SU-DHL-6 (cell line): ENCODE data around the gene DYNC1H1.

Source experiments
- H2AFZ ChIP-seq: fragments of 200-600 bp; sonication (generic); 2 replicates; pipeline ENCODE4 v1.6.1; 2014; ENCODE audit warnings: low read depth, mild to moderate bottlenecking, moderate library complexity, mixed read lengths, antibody characterized with exemption, low read length; ENCODE audit not compliant: severe bottlenecking
- H3F3A ChIP-seq: fragments of 200-600 bp; shearing (Covaris generic); 2 replicates; pipeline ENCODE4 v1.6.0; 2016; ENCODE audit warnings: antibody characterized with exemption, mild to moderate bottlenecking; ENCODE audit not compliant: insufficient read depth
- H3K27ac ChIP-seq: fragments of 200-600 bp; sonication (generic); 2 replicates; pipeline ENCODE4 v1.5.1; 2016; ENCODE audit warnings: low read depth, mild to moderate bottlenecking, low read length, moderate library complexity, mixed read lengths
- H3K27me3 ChIP-seq: fragments of 200-600 bp; sonication (generic), shearing (Covaris generic); 2 replicates; pipeline ENCODE4 v1.6.0; 2014; ENCODE audit warnings: mild to moderate bottlenecking, low read length
- H3K36me3 ChIP-seq: fragments of 200-600 bp; sonication (generic); 2 replicates; pipeline ENCODE4 v1.6.1; 2014; ENCODE audit warnings: mild to moderate bottlenecking, low read length, mixed read lengths
- H3K4me2 ChIP-seq: fragments of 300-600, 200-600 bp; shearing (Covaris generic), sonication (generic); 2 replicates; pipeline ENCODE4 v1.6.0; 2014; ENCODE audit warnings: low read length, low read depth, mild to moderate bottlenecking; ENCODE audit not compliant: poor library complexity, severe bottlenecking
- H3K4me3 ChIP-seq: fragments of 200-600 bp; sonication (generic); 2 replicates; pipeline ENCODE4 v1.5.1; 2014; ENCODE audit warnings: antibody characterized with exemption, low read length, mild to moderate bottlenecking, mixed read lengths; ENCODE audit not compliant: insufficient read depth, poor library complexity, severe bottlenecking
- H3K79me2 ChIP-seq: fragments of 200-600 bp; sonication (generic); 2 replicates; pipeline ENCODE4 v1.6.1; 2014; ENCODE audit warnings: mild to moderate bottlenecking, low read length, moderate library complexity; ENCODE audit not compliant: insufficient read depth
- H3K9ac ChIP-seq: fragments of 200-600 bp; sonication (generic); 2 replicates; pipeline ENCODE4 v1.7.0; 2014; ENCODE audit warnings: mild to moderate bottlenecking, low read length
- H3K9me2 ChIP-seq: fragments of 200-600 bp; sonication (generic); replicated peaks from 2 replicates; pipeline ENCODE4 v1.6.1; 2014; ENCODE audit warnings: low read length; ENCODE audit not compliant: insufficient read depth
- H3K9me3 ChIP-seq: fragments of 200-600 bp; sonication (generic); 2 replicates; pipeline ENCODE4 v1.6.1; 2014; ENCODE audit warnings: low read length, mixed read lengths; ENCODE audit not compliant: insufficient read depth
- H4K20me1 ChIP-seq: fragments of 200-600 bp; sonication (generic); 2 replicates; pipeline ENCODE4 v1.6.1; 2014; ENCODE audit warnings: low read depth, mild to moderate bottlenecking, antibody characterized with exemption, low read length, moderate library complexity, mixed read lengths
- EZH2phosphoT487 ChIP-seq: fragments of 200-600 bp; sonication (generic), shearing (Covaris generic); conservative IDR thresholded peaks from 2 replicates; pipeline ENCODE4 v1.6.1; 2018; ENCODE audit warnings: mild to moderate bottlenecking, antibody characterized with exemption, low read length, moderate library complexity, mixed read lengths
- TF ChIP-seq, protein P1 (sequence below): fragments of 200-600 bp; sonication (generic); IDR thresholded peaks from one replicate; pipeline ENCODE4 v1.5.1; 2017; ENCODE audit warnings: antibody characterized with exemption, mild to moderate bottlenecking, low read length, moderate library complexity; ENCODE audit not compliant: insufficient read depth, poor library complexity, severe bottlenecking

DYNC1H1 gene

DNA sequence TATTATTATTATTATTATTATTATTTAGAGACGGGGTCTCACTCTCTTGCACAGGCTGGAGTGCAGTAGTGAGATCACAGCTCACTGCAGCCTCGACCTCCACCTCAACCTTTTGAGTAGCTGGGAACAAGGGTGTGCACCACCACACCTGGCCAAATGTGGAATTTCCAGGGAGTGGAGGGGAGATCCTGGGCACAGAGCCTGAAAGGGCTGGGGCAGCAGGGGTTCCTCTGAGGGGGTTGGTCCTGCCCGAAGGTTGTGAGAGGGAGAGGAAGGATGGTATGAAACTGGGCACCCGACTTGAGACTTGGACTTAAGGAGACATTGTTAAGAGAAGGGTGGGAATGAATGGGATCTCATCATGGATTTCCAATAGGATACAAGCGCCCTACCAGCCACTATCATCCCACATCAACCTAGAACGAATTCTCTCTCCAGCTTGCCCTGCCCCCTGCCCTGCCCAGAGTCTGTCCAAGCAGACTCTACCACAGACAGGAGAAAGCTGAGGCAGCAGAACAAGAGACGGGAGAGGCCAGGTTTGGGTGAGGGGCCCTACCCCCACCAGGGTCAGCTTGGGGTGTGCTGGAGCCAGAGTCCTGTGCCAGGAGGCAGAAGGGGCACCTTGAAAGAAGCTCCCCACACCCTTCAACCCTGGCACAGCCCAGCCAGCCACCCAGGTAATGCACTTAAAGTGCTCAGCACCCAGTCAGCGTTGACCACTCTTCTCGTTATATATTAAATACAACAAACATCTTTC lies 2.4 kb upstream of the DYNC1H1 start:
- Histone ChIP-seq H3K9me2 (no peaks in the 10 kb centered on the region), H3K27me3 (no peaks in the 10 kb centered on the region), H3F3A (peaks cover 2% of the 10 kb centered on the region; the same call in 1 of the 2 replicates), H3K9ac (no peak overlapping the region), H2AFZ (no peak overlapping the region), H3K4me3 (no peak overlapping the region), H3K79me2 (peaks cover 18% of the 10 kb centered on the region), H3K36me3 (no peaks in the 10 kb centered on the region), H3K27ac (no peak overlapping the region), H3K4me2 (no peak overlapping the region), H4K20me1 (peaks cover 10% of the 10 kb centered on the region), H3K9me3 (no peaks in the 10 kb centered on the region)
- TF ChIP-seq EZH2phosphoT487, result no peak
- TF ChIP-seq, protein P1, sequence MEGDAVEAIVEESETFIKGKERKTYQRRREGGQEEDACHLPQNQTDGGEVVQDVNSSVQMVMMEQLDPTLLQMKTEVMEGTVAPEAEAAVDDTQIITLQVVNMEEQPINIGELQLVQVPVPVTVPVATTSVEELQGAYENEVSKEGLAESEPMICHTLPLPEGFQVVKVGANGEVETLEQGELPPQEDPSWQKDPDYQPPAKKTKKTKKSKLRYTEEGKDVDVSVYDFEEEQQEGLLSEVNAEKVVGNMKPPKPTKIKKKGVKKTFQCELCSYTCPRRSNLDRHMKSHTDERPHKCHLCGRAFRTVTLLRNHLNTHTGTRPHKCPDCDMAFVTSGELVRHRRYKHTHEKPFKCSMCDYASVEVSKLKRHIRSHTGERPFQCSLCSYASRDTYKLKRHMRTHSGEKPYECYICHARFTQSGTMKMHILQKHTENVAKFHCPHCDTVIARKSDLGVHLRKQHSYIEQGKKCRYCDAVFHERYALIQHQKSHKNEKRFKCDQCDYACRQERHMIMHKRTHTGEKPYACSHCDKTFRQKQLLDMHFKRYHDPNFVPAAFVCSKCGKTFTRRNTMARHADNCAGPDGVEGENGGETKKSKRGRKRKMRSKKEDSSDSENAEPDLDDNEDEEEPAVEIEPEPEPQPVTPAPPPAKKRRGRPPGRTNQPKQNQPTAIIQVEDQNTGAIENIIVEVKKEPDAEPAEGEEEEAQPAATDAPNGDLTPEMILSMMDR, result no peak

- no peaks in the 10 kb centered on the region for H3K27me3 ChIP-seq
Observed at GRCh38 chr14:101962503-101962874, 1.9 kb upstream of the DYNC1H1 start.

DNA sequence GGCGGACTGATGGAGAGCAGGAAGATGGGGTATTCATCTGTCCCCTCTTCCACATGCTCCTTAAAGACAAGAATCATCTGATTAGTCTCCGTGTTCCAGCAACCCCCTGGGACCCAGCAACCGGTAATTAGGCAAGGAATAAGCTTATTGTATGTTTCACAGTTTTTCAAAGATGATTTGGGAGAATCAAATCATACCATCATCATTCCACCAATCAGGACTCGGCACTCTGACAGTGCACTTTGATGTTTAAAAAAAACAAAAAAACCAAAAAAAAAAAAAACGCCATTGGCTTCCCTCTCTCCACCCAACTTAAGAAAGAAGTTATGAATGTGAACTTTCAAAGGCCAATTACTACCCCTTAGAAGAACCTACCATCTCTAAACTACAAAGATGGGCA lies 1.3 kb upstream of the DYNC1H1 start:
- Histone ChIP-seq H4K20me1 (peaks cover 11% of the 10 kb centered on the region), H3F3A (peaks cover 4% of the 10 kb centered on the region; the same call in 1 of the 2 replicates), H3K9me3 (no peaks in the 10 kb centered on the region), H3K27ac (no peak overlapping the region), H3K27me3 (no peaks in the 10 kb centered on the region), H3K9ac (no peak overlapping the region), H3K4me2 (no peak overlapping the region), H3K9me2 (no peaks in the 10 kb centered on the region), H3K36me3 (no peaks in the 10 kb centered on the region), H2AFZ (no peak overlapping the region), H3K79me2 (peaks cover 29% of the 10 kb centered on the region), H3K4me3 (no peak overlapping the region)
- TF ChIP-seq EZH2phosphoT487, result no peak
- TF ChIP-seq, protein P1, result no peak

More at GRCh38 chr14:101962503-101962874, 1.9 kb upstream of the DYNC1H1 start:
- TF ChIP-seq, protein P1, result no peak
- no peak for TF ChIP-seq EZH2phosphoT487
- no peak overlapping the region for H2AFZ ChIP-seq
- H3F3A ChIP-seq, result peaks cover 4% of the 10 kb centered on the region; the same call in 1 of the 2 replicates
- no peak overlapping the region for H3K4me2 ChIP-seq
- no peak overlapping the region for H3K27ac ChIP-seq
- peaks cover 11% of the 10 kb centered on the region for H4K20me1 ChIP-seq
- no peak overlapping the region for H3K4me3 ChIP-seq
- H3K9me2 ChIP-seq, result no peaks in the 10 kb centered on the region
- no peaks in the 10 kb centered on the region for H3K36me3 ChIP-seq
- H3K79me2 ChIP-seq, result peaks cover 24% of the 10 kb centered on the region
- no peaks in the 10 kb centered on the region for H3K9me3 ChIP-seq
- H3K9ac ChIP-seq, result no peak overlapping the region
